GM12878 (cell line): ENCODE measurements around the gene ERVH48-1. TPM values are rescaled to one million over a fixed set of nuclear protein-coding genes. Genes with fewer than 3 reads are reported as not detected.

Experiments used
- ATF3 ChIP-seq: IDR thresholded peaks from 2 replicates; pipeline ENCODE4 v1.6.1; 2011; ENCODE audit warnings: low read depth, mild to moderate bottlenecking, low read length, moderate library complexity, borderline replicate concordance; ENCODE audit errors: extremely low read depth
- BCL11A ChIP-seq: IDR thresholded peaks from 2 replicates; pipeline ENCODE4 v1.6.1; 2011; ENCODE audit warnings: low read depth, low read length
- BHLHE40 ChIP-seq, 2 experiments: fragments of 450-650 bp in 1 of 2; IDR thresholded peaks; 2 replicates each; pipeline ENCODE4 v1.6.1; 2011 to 2017; ENCODE audit warnings: low read depth in 2 of 2, borderline replicate concordance in 1 of 2, improper control_type of control experiment in 1 of 2, low read length in 1 of 2, mild to moderate bottlenecking in 1 of 2
- BRCA1 ChIP-seq: IDR thresholded peaks from 2 replicates; pipeline ENCODE4 v1.6.1; 2011; ENCODE audit warnings: low read depth, low read length, improper control_type of control experiment
- DPF2 ChIP-seq: fragments of 450-650 bp; IDR thresholded peaks from 2 replicates; pipeline ENCODE4 v1.6.1; 2017; ENCODE audit warnings: mild to moderate bottlenecking
- E2F4 ChIP-seq: IDR thresholded peaks from 2 replicates; pipeline ENCODE4 v1.6.1; 2012; ENCODE audit warnings: low read depth, low read length, improper control_type of control experiment
- EP300 ChIP-seq, 2 experiments: fragments of 150-350 bp in 1 of 2; IDR thresholded peaks; 2 replicates each; pipeline ENCODE4 v1.6.1; 2011 to 2012; ENCODE audit warnings: low read depth in 2 of 2, low read length in 2 of 2, borderline replicate concordance in 1 of 2, improper control_type of control experiment in 1 of 2, inconsistent platforms in 1 of 2; ENCODE audit not compliant: control insufficient read depth in 1 of 2
- HDAC2 ChIP-seq: fragments of 200-600 bp; sonication (generic); IDR thresholded peaks from 2 replicates; pipeline ENCODE4 v1.6.1; 2017
- IRF5 ChIP-seq: fragments of 450-650 bp; IDR thresholded peaks from 2 replicates; pipeline ENCODE4 v1.6.1; 2017; ENCODE audit warnings: borderline replicate concordance
- NKRF ChIP-seq: fragments of 450-650 bp; conservative IDR thresholded peaks from 2 replicates; pipeline ENCODE4 v1.6.1; 2017; ENCODE audit warnings: mild to moderate bottlenecking, moderate library complexity
- RAD21 ChIP-seq: IDR thresholded peaks from 2 replicates; pipeline ENCODE4 v1.6.1; 2011; ENCODE audit warnings: mild to moderate bottlenecking, low read depth, low read length, moderate library complexity; ENCODE audit not compliant: insufficient read depth
- RFX5 ChIP-seq: IDR thresholded peaks from 2 replicates; pipeline ENCODE4 v1.6.1; 2011; ENCODE audit warnings: low read depth, low read length, improper control_type of control experiment
- SIN3A ChIP-seq: IDR thresholded peaks from 2 replicates; pipeline ENCODE4 v1.6.1; 2012; ENCODE audit warnings: low read depth, low read length, improper control_type of control experiment
- SP1 ChIP-seq: IDR thresholded peaks from one replicate; pipeline ENCODE4 v1.6.1; 2011; ENCODE audit warnings: low read depth, low read length
- TBL1XR1 ChIP-seq: IDR thresholded peaks from 2 replicates; pipeline ENCODE4 v1.6.1; 2012; ENCODE audit warnings: low read depth, low read length, improper control_type of control experiment
- TCF12 ChIP-seq: IDR thresholded peaks from 2 replicates; pipeline ENCODE4 v1.6.1; 2011; ENCODE audit warnings: low read depth, mild to moderate bottlenecking, low read length
- WRNIP1 ChIP-seq: IDR thresholded peaks from 2 replicates; pipeline ENCODE4 v1.6.1; 2011; ENCODE audit warnings: low read depth, low read length, improper control_type of control experiment, borderline replicate concordance
- ZNF592 ChIP-seq: fragments of 450-650 bp; IDR thresholded peaks from 2 replicates; pipeline ENCODE4 v1.6.1; 2017; ENCODE audit warnings: mild to moderate bottlenecking, moderate library complexity
- polyA plus RNA-seq, 11 experiments: library from polyadenylated mRNA; depleted of rRNA in 4 of 11; unstranded in 6 of 11; stranded (reverse) in 5 of 11; fragments of >200 nt; fragmentation: Nextera tagmentation in 4 of 11; fragmentation: Illumina TruSeq in 1 of 11; extraction: Ambion mirVana in 4 of 11; extraction: Trizol in 1 of 11; gene quantifications; 1 replicate in 1 of 11; 2 replicates in 10 of 11; pipeline versions ENCODE4 v1.2.1 to v1.2.3, GENCODE V29; 2011 to 2016; ENCODE audit warnings: inconsistent platforms in 2 of 11, missing spikeins in 2 of 11, low read depth in 1 of 11
- total RNA-seq, 4 experiments: library from RNA; depleted of rRNA in 3 of 4; stranded (reverse); fragments of >200 nt in 3 of 4; fragmentation: Illumina TruSeq in 1 of 4; extraction: Trizol in 1 of 4; gene quantifications; 2 replicates each; pipeline versions ENCODE4 v1.2.1 to v1.2.3, GENCODE V29; 2013 to 2021

Gene ERVH48-1
- total and polyA plus RNA-seq, 10 of the 15 experiments (the other 5 are each of a cell fraction or from before 2014, with no cell fraction given) = 0.03 to 0.30 (median 0.13) TPM; not detected in 7

GRCh38 chr21:42892931-42893755 lies 32.3 kb downstream of the ERVH48-1 start, which contains the start of gene NDUFV3 (continued):
- TF ChIP-seq ZNF592 = 0 out of 2 replicates have a peak, but pooled peaks have one; percentile 23
- TF ChIP-seq DPF2 = peak; percentile 82
- TF ChIP-seq BRCA1 = no peak
- TF ChIP-seq TCF12 = 0 out of 2 replicates have a peak, but pooled peaks have one; percentile 41
- no peak for TF ChIP-seq HDAC2
- no peak for TF ChIP-seq E2F4
- no peak for TF ChIP-seq WRNIP1
- no peak for TF ChIP-seq ATF3
- TF ChIP-seq SIN3A = no peak; the same call in none of the 2 replicates
- TF ChIP-seq NKRF = peak; percentile 92
- TF ChIP-seq EP300 (IDR thresholded peaks at IDR 0.05; ENCODE audit: borderline replicate concordance in 1 of 2, control insufficient read depth in 1 of 2, low read depth in 2 of 2, low read length in 2 of 2) = no peak
- TF ChIP-seq BCL11A = no peak
- TF ChIP-seq SP1 = peak; percentile 81
- no peak for TF ChIP-seq RAD21
- peak; percentile 91 for TF ChIP-seq RFX5
- TF ChIP-seq BHLHE40 (IDR thresholded peaks at IDR 0.05; ENCODE audit: borderline replicate concordance in 1 of 2, low read depth in 2 of 2, low read length in 1 of 2) = peak in 1 of 2 experiments; percentile 84; a peak in 3 of 4 replicates
- no peak for TF ChIP-seq IRF5
- no peak for TF ChIP-seq TBL1XR1
